NCI-H748 (cell line): Measurements from ENCODE around the gene FOXP1.

Experiments
- DNase-seq: peaks from one replicate; lab custom pipeline; 2025; ENCODE audit not compliant: unreplicated experiment; lab: John Stamatoyannopoulos, UW

FOXP1 gene

GRCh38 chr3:71565976-71566375, 17.6 kb downstream of the FOXP1 start:
- no peak for DNase-seq

- no peak for DNase-seq
Measured at GRCh38 chr3:71565316-71565715, 18.2 kb downstream of the FOXP1 start.

- peak; percentile 7 for DNase-seq
Measured at GRCh38 chr3:71564361-71564760, 19.2 kb downstream of the FOXP1 start.

GRCh38 chr3:71563827-71564226, 19.7 kb downstream of the FOXP1 start:
- peak; percentile 36 for DNase-seq

GRCh38 chr3:71562938-71563337, 20.6 kb downstream of the FOXP1 start:
- no peak for DNase-seq

GRCh38 chr3:71560665-71561064, 22.9 kb downstream of the FOXP1 start:
- DNase-seq = no peak

- DNase-seq = no peak
Measured at GRCh38 chr3:71559578-71560162, 23.9 kb downstream of the FOXP1 start.

GRCh38 chr3:71559021-71559420, 24.5 kb downstream of the FOXP1 start:
- no peak for DNase-seq

- no peak for DNase-seq
Measured at GRCh38 chr3:71554649-71555048, 28.9 kb downstream of the FOXP1 start.

- DNase-seq = no peak
Measured at GRCh38 chr3:71551311-71551919, 32.1 kb downstream of the FOXP1 start.

GRCh38 chr3:71549951-71550350, 33.6 kb downstream of the FOXP1 start:
- no peak for DNase-seq

GRCh38 chr3:71548705-71549384, 34.7 kb downstream of the FOXP1 start:
- no peak for DNase-seq

GRCh38 chr3:71547249-71548198, 36.0 kb downstream of the FOXP1 start:
- DNase-seq = no peak

GRCh38 chr3:71546821-71547220, 36.7 kb downstream of the FOXP1 start:
- no peak for DNase-seq

GRCh38 chr3:71545330-71545729, 38.2 kb downstream of the FOXP1 start:
- DNase-seq = no peak

- no peak for DNase-seq
Measured at GRCh38 chr3:71543371-71544016, 40.0 kb downstream of the FOXP1 start.

GRCh38 chr3:71542521-71543370, 40.8 kb downstream of the FOXP1 start:
- DNase-seq = no peak

- no peak for DNase-seq
Measured at GRCh38 chr3:71541313-71541712, 42.2 kb downstream of the FOXP1 start.

GRCh38 chr3:71537211-71537611, 46.3 kb downstream of the FOXP1 start:
- no peak for DNase-seq

- no peak for DNase-seq
Measured at GRCh38 chr3:71536376-71536965, 47.1 kb downstream of the FOXP1 start.
